ENCODE results near the gene RRH.

The RRH gene

DNA sequence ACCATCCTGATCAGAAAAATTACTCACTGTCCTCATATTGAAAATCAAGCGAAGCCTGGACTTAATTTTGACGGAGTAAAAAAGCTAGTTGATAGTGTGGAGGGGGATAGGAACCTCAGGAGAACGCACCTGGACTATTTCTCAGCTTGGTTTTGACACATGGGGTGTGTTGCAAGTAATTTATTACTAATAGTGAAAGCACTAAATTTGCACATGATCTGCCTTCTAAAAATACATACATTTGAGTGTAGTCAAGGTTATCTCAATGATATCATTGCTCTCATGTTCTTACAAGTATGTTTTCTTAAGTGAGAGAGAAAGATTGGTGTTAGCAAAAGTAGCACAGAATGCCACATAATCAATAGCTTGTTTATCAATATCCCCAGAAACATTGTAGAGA is 49.6 kb downstream of the RRH start:
- no peak for TF ChIP-seq CTCF (conservative IDR thresholded peaks at IDR 0.05)
- H3K27ac ChIP-seq, result no peak overlapping the region

- H3K27ac ChIP-seq, result no peak overlapping the region
- no peak for TF ChIP-seq CTCF (conservative IDR thresholded peaks at IDR 0.05)
These were observed 50.6 kb downstream of the RRH start for GRCh38 chr4:109878355-109878754.

GRCh38 chr4:109879081-109879480 is 51.3 kb downstream of the RRH start:
- TF ChIP-seq CTCF (conservative IDR thresholded peaks at IDR 0.05), result no peak
- H3K27ac ChIP-seq, result no peak overlapping the region

DNA sequence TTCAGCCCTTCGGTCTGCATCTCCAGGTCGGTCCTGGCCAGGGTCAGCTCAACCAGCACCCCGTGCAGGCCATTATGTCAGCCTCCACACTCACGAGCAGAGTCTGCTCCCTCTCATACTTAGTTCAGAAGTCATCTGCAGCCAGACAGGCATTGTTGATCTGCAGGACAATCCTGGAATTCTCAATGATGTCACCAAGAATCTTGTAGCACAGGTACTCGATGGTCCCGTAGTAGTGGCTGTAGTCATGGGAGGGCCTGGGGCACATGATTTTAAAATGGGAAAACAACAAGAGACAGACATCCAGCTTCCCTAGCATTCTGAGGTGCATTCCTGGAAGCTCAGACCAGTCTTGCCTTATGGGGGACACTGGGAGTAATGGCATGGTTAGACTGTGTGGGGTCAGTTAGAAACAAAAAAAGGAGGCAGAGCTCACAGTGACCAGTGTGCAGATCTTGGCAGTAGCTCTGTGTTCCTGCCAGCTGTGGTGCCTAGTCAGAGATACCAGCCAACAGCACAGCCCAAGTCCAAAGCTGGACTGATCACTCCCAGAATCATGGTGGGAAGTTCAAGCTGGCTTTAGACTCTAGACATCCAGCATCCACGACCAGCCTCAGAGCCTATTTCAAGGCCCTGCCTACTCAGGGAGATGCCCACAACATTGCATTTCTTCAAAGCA is 52.0 kb downstream of the RRH start:
- no peak overlapping the region for H3K27ac ChIP-seq
- TF ChIP-seq CTCF (conservative IDR thresholded peaks at IDR 0.05), result no peak

DNA sequence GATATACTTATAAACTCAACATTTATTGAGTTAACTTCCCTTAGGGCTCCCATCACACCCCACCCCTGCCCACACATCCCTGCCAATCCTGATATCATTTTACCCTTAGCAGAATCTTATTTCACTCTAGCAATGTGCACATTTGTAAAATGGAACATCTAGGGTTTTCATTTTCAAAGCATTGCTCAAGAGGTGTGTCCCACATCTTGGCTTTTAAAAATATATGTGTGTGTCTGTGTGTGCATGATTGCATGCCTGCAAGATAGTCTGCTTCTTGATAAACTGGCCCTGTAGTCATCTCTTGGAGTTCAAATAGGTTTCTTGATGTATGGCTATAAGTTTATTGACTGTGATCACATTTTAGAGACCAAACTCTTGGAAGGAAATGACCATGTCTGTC is 58.5 kb downstream of the RRH start:
- TF ChIP-seq CTCF (conservative IDR thresholded peaks at IDR 0.05), result no peak
- no peak overlapping the region for H3K27ac ChIP-seq

- no peak overlapping the region for H3K27ac ChIP-seq
- TF ChIP-seq CTCF (conservative IDR thresholded peaks at IDR 0.05), result no peak
These were observed 59.3 kb downstream of the RRH start for GRCh38 chr4:109887071-109887470.

DNA sequence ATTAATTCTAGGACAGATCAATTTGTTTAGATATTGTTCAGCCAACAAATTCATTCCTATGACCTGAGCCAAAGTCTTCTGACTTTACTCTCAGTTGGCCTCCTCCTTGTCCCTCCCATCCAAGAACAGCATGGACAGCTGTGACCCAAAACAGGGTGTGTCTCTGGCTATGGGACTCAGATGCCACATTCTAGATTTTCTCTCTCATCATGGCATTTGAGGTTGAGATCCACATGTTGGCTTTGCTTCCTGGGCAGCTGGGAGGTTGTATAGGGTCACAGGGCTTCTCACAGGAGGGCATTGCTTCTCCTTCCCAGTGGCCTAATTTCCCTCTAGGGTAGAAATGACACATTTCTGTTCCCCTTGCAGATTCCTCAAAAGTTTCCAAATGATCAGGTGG is 62.3 kb downstream of the RRH start:
- H3K27ac ChIP-seq, result no peak overlapping the region
- TF ChIP-seq CTCF (conservative IDR thresholded peaks at IDR 0.05), result no peak

Measured in VCaP (cell line).